GM21723 (cell line): ENCODE measurements around the gene CHST7.

Source experiments
- ATAC-seq: cut with Tn5 transposase; IDR thresholded peaks from one replicate; pipeline ENCODE4 v1.9.1; 2021; ENCODE audit warnings: mild to moderate bottlenecking, moderate library complexity; ENCODE audit not compliant: unreplicated experiment

CHST7 gene

DNA sequence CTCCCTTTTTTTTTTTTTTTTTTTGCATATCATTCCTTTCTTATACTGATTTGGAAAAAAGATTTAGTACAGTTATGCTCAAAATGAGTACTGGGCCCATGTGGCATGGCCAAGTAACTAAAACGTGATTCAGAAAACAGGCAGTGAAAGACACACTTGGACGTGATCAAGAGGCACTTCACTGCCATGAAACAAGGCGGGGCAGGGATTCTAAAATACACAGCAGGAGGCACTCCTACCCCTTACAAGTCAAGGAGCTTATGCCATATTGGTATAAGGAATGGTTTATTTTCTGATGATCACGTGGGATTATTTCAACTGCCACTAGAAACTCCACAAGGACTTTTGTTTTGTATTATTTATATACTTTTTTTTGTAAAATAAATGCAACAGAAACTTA is 72.0 kb downstream of the CHST7 start:
- ATAC-seq: no peak

DNA sequence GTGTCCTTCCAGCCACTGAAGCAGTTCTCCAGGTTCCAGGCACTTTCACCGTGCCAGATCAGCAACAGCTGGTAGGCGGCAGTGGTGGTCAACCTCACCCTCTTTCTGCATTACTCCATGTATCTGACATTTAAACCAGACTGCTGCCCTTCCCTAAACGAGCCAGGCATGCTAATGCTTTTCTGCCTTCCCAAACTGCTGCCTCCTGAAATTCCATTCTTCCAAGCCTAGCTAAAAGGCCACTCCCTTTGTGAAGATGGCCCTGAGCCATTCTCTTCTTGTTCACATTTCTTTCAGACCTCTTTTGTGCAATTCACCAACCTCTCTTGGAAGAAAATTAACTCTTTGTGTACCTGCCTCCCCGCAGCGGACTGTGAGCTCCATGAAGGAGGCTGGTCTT is 73.7 kb downstream of the CHST7 start:
- no peak for ATAC-seq
